ENCODE data around the gene GALNT3.

Gene GALNT3

GRCh38 chr2:165795011-165795410 is 964 bp upstream of the GALNT3 start:
- no peak for DNase-seq

DNA sequence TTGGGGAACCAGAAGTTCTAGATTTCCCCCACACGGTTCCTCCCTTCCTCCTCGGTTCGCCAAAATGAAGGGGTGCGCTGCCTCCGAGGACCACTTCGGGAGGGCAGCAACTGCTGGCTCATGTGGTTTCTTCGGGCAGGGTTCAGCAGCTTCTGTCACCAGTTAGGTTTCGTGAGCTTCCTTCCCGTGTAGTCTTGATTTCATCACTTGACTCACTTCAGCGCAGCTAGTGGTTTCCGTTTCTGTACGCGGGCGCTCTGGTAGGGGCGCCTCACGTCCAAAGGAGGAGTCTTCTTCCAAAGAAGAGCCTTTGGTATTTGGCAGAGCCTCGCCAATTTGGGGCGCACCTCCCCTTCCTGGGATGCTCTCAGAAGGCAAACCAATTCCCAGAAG is 485 bp upstream of the GALNT3 start:
- peak; percentile 37 for DNase-seq

DNA sequence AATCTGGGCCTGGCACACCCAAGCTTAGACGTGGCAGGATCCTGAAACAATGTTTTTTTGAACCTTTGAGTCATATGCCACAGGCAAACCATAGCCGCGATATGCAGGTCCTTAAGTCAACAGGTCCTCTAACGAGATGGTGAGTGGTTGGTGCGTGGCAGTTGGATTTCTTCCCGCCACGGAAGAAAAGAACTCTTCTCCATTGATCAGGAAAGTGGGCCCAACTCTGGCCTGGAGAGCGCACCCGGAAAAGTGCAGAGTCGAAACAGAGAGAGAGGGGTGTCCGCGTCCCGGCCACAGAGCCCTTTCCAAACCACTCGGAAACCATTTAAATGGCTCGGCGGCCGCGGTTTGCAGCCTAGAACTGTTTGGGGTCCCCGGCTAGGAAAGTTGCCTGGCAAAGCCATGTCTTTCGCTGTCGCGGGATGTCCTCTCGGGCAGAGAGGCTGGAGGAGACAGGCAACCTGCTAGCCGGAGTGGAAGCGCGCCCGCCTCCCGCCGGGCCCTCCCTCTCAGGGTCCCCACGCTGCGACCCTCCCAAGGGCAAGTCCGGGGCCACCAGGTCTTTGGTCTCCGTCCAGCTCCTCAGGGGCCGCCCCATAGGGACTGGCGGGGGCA is 777 bp downstream of the GALNT3 start:
- no peak for DNase-seq

DNA sequence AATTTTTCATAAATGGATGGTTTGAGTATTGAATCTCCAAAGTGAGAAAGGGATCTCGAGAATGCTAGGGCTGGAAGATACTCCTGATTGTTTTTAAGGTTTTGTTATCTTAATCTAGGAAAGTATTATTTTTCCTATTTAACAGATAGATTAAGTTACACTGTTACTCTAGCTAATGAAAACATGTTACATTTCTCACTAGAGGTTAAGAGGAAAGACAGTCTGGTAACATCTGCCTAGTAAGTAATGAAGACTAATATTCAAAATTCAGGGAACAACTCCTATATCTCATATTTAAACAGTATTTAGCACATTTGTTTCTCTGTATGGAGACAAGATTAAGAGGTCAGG is 2.0 kb downstream of the GALNT3 start:
- DNase-seq: no peak

- peak; percentile 49 for DNase-seq
These were observed 2.5 kb downstream of the GALNT3 start for GRCh38 chr2:165791421-165792103.

DNA sequence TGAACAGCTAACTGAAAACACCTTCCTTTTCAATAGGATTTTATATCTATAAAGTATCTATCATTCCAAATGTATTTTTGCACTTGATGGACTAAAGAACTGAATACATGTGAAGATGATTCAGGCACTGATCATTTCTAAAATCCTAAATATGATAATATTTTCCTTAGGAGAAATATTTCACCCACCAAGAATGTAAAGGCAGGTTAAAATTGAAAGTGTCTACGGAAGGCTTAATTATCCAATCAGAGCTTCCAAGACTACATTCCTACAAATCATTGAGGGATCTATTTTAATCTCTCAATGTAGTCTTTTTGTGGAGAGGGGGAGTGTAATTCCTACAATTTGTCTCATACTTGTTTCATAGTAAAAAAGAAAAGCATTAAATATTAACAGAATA is 3.6 kb downstream of the GALNT3 start:
- peak; percentile 48 for DNase-seq

- DNase-seq: peak; percentile 36
These were observed 6.7 kb downstream of the GALNT3 start for GRCh38 chr2:165787334-165787733.

- DNase-seq: no peak
These were observed 14.3 kb downstream of the GALNT3 start for GRCh38 chr2:165779706-165780105.

GRCh38 chr2:165778653-165779451 is 15.2 kb downstream of the GALNT3 start:
- DNase-seq: no peak

- no peak for DNase-seq
These were observed 15.9 kb downstream of the GALNT3 start for GRCh38 chr2:165778187-165778556.

GRCh38 chr2:165777522-165778186 is 16.4 kb downstream of the GALNT3 start:
- no peak for DNase-seq

GRCh38 chr2:165776796-165777195 is 17.3 kb downstream of the GALNT3 start:
- no peak for DNase-seq

DNA sequence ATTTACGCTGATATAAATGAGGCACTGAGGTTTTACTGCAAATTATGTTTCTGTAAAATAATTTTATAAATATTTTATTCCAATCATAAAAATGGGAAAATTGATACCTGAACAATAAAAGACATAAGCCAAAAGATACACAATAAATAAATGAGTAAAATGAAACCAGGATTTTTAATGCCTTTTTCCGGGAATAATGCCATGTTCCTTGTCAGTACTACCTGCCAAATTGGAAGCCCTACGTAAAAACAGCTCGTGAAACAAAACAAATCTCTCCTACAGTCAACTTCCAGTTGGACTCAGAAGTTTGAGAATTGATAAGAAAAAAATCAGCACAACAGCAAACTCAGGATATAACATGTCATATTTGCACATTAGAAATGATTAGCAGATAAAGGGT is 18.0 kb downstream of the GALNT3 start:
- DNase-seq: no peak

- DNase-seq: no peak
These were observed 20.4 kb downstream of the GALNT3 start for GRCh38 chr2:165773684-165774083.

GRCh38 chr2:165772183-165772582 is 21.9 kb downstream of the GALNT3 start:
- no peak for DNase-seq

DNA sequence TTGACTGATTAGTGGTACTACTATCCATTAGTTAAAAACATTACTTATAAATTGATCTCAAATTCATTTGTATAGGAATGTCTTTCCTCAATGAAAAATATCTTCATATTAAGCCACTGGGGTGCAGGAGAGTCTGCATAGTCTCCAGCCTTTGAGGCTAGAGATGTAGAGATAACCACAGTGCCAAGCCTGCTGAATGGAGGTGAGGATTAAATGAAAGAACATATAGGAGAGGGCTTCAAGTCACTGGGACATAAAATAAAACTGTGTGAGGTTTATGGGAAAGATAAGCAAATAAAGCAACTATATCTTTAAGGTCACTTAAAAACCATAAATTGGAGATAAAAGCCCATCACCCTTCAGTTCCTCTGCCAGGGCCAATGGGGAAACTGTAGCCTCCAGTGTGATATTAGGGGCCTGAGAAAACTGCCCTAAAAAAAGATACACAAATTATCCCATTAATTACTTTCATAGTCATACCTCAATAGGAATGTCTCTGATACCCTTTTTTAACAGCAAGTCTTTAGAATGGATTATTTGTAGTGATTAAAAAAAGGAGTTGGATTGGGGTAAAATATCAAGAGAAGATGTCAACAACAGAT is 27.6 kb downstream of the GALNT3 start:
- no peak for DNase-seq

DNA sequence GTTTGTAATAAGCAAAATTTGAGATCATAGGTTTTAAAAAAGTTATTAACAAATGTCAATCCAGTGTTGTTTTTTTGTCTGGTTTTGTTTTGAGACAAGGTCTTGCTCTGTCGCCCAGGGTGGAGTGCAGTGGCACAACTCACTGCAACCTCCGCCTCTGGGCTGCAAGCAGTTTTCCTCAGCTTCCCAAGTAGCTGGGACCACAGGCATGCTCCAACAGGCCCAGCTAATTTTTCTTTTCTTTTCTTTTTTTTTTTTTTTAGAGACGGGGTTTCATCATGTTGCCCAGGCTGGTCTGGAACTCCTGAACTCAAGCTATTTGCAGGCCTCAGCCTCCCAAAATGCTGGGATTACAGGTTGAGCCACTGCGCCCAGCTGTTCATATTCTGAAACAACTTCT is 31.3 kb downstream of the GALNT3 start:
- no peak for DNase-seq

- DNase-seq: no peak
These were observed 36.0 kb downstream of the GALNT3 start for GRCh38 chr2:165757906-165758675.

DNA sequence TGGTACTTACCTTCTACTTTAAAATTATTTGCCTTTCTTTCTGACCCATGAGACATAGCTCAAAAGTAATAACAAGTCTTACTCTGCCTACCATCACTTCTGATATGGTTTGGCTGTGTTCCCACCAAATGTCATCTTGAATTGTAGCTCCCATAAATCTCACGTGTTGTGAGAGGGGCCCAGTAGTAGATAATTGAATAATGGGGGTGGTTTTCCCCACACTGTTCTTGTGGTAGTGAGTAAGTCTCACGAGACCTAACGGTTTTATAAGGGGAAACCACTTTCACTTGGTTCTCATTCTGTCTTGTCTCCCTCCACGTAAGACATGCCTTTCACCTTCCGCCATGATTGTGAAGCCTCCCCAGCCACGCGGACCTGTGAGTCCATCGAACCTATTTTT is 47.5 kb downstream of the GALNT3 start:
- no peak for DNase-seq

DNA sequence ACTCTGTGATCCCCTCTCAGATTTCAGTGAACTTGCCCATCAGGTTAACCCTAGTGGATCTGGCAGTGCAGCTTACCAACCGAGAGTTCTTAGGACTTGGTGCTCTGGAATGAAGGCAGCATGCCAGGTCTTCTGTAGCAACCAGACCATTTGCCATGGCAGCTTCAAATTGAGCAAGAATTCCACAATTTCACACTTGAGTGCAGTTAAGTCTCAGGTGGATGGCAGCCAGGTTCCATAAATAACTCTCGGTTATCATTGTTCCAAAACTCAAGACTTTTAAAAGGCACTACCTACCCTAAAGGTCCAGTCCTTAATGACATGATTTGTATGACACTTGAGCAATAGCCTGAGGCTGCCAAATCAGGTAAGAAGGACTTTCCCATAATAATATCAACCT is 48.1 kb downstream of the GALNT3 start:
- DNase-seq: no peak

DNA sequence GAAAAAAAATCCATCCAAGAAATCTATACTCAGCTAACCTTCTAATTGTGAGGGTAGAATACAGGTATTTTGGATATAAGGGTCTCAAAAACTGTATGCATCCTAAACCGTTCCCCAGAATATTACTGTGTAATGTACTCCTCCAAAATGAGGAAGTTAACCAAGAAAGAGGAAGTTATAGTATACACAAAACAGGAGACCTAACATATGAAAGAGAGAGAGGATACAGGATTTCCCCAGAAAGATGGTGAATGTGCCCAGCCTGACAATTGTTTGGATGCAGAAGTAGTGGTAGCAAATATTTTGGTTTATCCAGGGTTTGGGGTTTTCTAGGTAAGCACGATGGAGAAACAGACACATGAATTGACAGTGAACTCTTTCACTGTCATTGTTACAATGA is 50.6 kb downstream of the GALNT3 start:
- no peak for DNase-seq

DNA sequence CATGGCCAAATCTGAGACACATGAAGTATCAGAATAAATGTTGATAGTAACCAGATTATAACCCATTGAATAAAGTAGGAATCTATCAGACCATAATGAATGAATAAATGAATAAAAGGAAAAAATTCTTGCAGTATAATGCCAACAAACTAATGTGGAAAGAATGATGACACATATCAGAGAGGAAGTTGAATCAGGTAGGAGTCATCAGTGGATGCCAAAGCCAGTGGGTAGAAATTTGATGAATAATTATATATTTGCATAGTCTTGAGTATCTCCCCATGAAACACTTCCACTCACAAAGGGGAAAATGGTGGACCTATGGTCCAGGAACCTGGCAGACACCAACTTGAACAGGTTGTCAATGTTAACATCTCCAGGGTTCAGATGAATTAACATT is 68.6 kb downstream of the GALNT3 start:
- DNase-seq: peak; percentile 78

- DNase-seq: peak; percentile 91
These were observed 73.5 kb downstream of the GALNT3 start for GRCh38 chr2:165720511-165720910.

Measured in fibroblast of skin of right biceps (primary cell).